ENCODE results near the gene CA7.

The CA7 gene

DNA sequence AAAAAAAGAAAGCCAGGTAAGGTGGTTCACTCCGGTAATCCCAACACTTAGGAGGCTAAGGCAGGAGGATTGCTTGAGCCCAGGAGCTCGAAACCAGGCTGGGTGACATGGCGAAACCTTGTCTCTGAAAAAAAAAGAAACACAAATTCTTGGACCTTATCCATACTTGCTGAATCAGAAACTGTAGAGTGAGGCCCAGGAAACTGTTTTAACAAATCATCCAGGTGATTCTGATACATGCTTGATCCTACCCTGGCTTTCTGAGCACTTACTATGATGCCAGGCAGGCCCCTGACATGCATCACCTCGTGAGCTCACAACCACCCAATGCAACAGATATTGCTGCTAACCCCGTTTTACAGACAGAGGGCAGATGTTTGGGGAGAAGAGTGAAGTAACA is 9.5 kb upstream of the CA7 start:
- Histone ChIP-seq H3K27me3 (ENCODE audit: insufficient read depth, low read length, poor library complexity) (no peaks in the 10 kb centered on the region), H3K79me2 (ENCODE audit: insufficient read depth, low read length) (peaks cover 10% of the 10 kb centered on the region), H3K4me3 (ENCODE audit: low read depth in 1 of 2, low read length in 2 of 2) (no peak overlapping the region), H2AFZ (ENCODE audit: low read depth, low read length) (no peak overlapping the region), H3K36me3 (ENCODE audit: insufficient read depth, low read length) (peaks cover 2% of the 10 kb centered on the region; the same call in 1 of the 2 replicates), H3K4me1 (ENCODE audit: insufficient read depth, low read length) (peaks cover 10% of the 10 kb centered on the region), H3K9ac (ENCODE audit: low read depth, low read length) (no peak overlapping the region), H4K20me1 (ENCODE audit: insufficient read depth, low read length) (no peaks in the 10 kb centered on the region), H3K4me2 (ENCODE audit: insufficient read depth, low read length) (no peak overlapping the region), H3K27ac (ENCODE audit: low read length) (no peak overlapping the region), H3K9me3 (ENCODE audit: insufficient read depth, low read length, severe bottlenecking) (no peaks in the 10 kb centered on the region)
- no peak for ATAC-seq (ENCODE audit: insufficient read depth, low read depth)
- TF ChIP-seq CTCF (IDR thresholded peaks at IDR 0.05; ENCODE audit: borderline replicate concordance, extremely low read depth, low read length, poor library complexity, severe bottlenecking), result no peak
- TF ChIP-seq EZH2 (IDR thresholded peaks at IDR 0.05; ENCODE audit: borderline replicate concordance, low read depth, low read length, severe bottlenecking), result no peak
- no peak for DNase-seq

DNA sequence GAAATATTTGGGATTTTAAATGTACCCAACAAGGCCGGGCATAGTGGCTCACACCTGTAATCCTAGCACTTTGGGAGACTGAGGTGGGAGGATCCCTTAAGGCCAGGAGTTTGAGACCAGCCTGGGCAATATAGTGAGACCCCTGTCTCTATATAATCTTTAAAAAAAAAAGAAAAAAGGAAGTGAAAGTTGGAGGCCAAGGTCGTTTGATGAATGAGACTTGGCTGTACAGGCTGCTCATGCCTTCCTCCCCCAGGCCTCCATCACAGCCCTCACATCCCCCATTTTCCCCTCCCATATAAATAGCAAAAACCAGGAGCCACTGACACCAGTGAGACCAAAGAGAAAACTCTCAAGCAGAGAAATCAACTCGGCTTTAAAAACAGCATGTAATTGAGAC is 3.3 kb upstream of the CA7 start:
- Histone ChIP-seq H4K20me1 (ENCODE audit: insufficient read depth, low read length) (no peaks in the 10 kb centered on the region), H3K4me1 (ENCODE audit: insufficient read depth, low read length) (no peaks in the 10 kb centered on the region), H3K27ac (ENCODE audit: low read length) (no peak overlapping the region), H3K9me3 (ENCODE audit: insufficient read depth, low read length, severe bottlenecking) (no peaks in the 10 kb centered on the region), H3K79me2 (ENCODE audit: insufficient read depth, low read length) (no peaks in the 10 kb centered on the region), H3K9ac (ENCODE audit: low read depth, low read length) (no peak overlapping the region), H3K4me2 (ENCODE audit: insufficient read depth, low read length) (no peak overlapping the region), H3K36me3 (ENCODE audit: insufficient read depth, low read length) (no peaks in the 10 kb centered on the region), H3K27me3 (ENCODE audit: insufficient read depth, low read length, poor library complexity) (no peaks in the 10 kb centered on the region), H2AFZ (ENCODE audit: low read depth, low read length) (no peak overlapping the region), H3K4me3 (ENCODE audit: low read depth in 1 of 2, low read length in 2 of 2) (no peak overlapping the region)
- ATAC-seq (ENCODE audit: insufficient read depth, low read depth) (no peak), DNase-seq (no peak)
- TF ChIP-seq EZH2 (IDR thresholded peaks at IDR 0.05; ENCODE audit: borderline replicate concordance, low read depth, low read length, severe bottlenecking) (no peak), CTCF (IDR thresholded peaks at IDR 0.05; ENCODE audit: borderline replicate concordance, extremely low read depth, low read length, poor library complexity, severe bottlenecking) (no peak)

- H3K4me3 ChIP-seq (ENCODE audit: low read depth in 1 of 2, low read length in 2 of 2), result no peak overlapping the region
- no peak overlapping the region for H3K4me2 ChIP-seq (ENCODE audit: insufficient read depth, low read length)
- no peaks in the 10 kb centered on the region for H3K27me3 ChIP-seq (ENCODE audit: insufficient read depth, low read length, poor library complexity)
- no peaks in the 10 kb centered on the region for H3K36me3 ChIP-seq (ENCODE audit: insufficient read depth, low read length)
- H2AFZ ChIP-seq (ENCODE audit: low read depth, low read length), result no peak overlapping the region
- DNase-seq, result no peak
- no peak overlapping the region for H3K27ac ChIP-seq (ENCODE audit: low read length)
- H3K79me2 ChIP-seq (ENCODE audit: insufficient read depth, low read length), result no peaks in the 10 kb centered on the region
- H3K4me1 ChIP-seq (ENCODE audit: insufficient read depth, low read length), result no peaks in the 10 kb centered on the region
- no peak for ATAC-seq (ENCODE audit: insufficient read depth, low read depth)
- no peaks in the 10 kb centered on the region for H3K9me3 ChIP-seq (ENCODE audit: insufficient read depth, low read length, severe bottlenecking)
- no peak for TF ChIP-seq EZH2 (IDR thresholded peaks at IDR 0.05; ENCODE audit: borderline replicate concordance, low read depth, low read length, severe bottlenecking)
- no peak for TF ChIP-seq CTCF (IDR thresholded peaks at IDR 0.05; ENCODE audit: borderline replicate concordance, extremely low read depth, low read length, poor library complexity, severe bottlenecking)
- H3K9ac ChIP-seq (ENCODE audit: low read depth, low read length), result no peak overlapping the region
- H4K20me1 ChIP-seq (ENCODE audit: insufficient read depth, low read length), result no peaks in the 10 kb centered on the region
These were observed 2.8 kb upstream of the CA7 start for GRCh38 chr16:66841366-66841765.

- Histone ChIP-seq H2AFZ (ENCODE audit: low read depth, low read length) (no peak overlapping the region), H3K4me2 (ENCODE audit: insufficient read depth, low read length) (no peak overlapping the region), H4K20me1 (ENCODE audit: insufficient read depth, low read length) (no peaks in the 10 kb centered on the region), H3K4me3 (ENCODE audit: low read depth in 1 of 2, low read length in 2 of 2) (no peak overlapping the region), H3K27me3 (ENCODE audit: insufficient read depth, low read length, poor library complexity) (no peaks in the 10 kb centered on the region), H3K4me1 (ENCODE audit: insufficient read depth, low read length) (no peaks in the 10 kb centered on the region), H3K9me3 (ENCODE audit: insufficient read depth, low read length, severe bottlenecking) (no peaks in the 10 kb centered on the region), H3K79me2 (ENCODE audit: insufficient read depth, low read length) (no peaks in the 10 kb centered on the region), H3K27ac (ENCODE audit: low read length) (no peak overlapping the region), H3K36me3 (ENCODE audit: insufficient read depth, low read length) (no peaks in the 10 kb centered on the region), H3K9ac (ENCODE audit: low read depth, low read length) (no peak overlapping the region)
- TF ChIP-seq CTCF (IDR thresholded peaks at IDR 0.05; ENCODE audit: borderline replicate concordance, extremely low read depth, low read length, poor library complexity, severe bottlenecking) (no peak), EZH2 (IDR thresholded peaks at IDR 0.05; ENCODE audit: borderline replicate concordance, low read depth, low read length, severe bottlenecking) (no peak)
- ATAC-seq (ENCODE audit: insufficient read depth, low read depth) (no peak), DNase-seq (no peak)
These were observed 1.4 kb upstream of the CA7 start for GRCh38 chr16:66842765-66843164.

Measured in DND-41 (cell line).